Germinal center (tissue), 1 donor: ENCODE data around the gene APAF1.

Experiments used
- DNase-seq: peaks from one replicate; pipeline ENCODE4 v3.0.0; 2012; ENCODE audit warnings: mixed read lengths, low spot score

APAF1 gene

GRCh38 chr12:98758331-98758730 is 113.2 kb downstream of the APAF1 start:
- DNase-seq = no peak

GRCh38 chr12:98763656-98764055 is 118.6 kb downstream of the APAF1 start:
- DNase-seq = no peak

- DNase-seq = no peak
Observed at GRCh38 chr12:98767248-98767647, 122.2 kb downstream of the APAF1 start.

- DNase-seq = no peak
Observed at GRCh38 chr12:98769068-98769467, 124.0 kb downstream of the APAF1 start.

GRCh38 chr12:98770230-98770629 is 125.1 kb downstream of the APAF1 start:
- DNase-seq = no peak

- DNase-seq = no peak
Observed at GRCh38 chr12:98771811-98772752, 127.0 kb downstream of the APAF1 start.

GRCh38 chr12:98772818-98773217 is 127.7 kb downstream of the APAF1 start:
- DNase-seq = no peak

- no peak for DNase-seq
Observed at GRCh38 chr12:98780261-98780660, 135.2 kb downstream of the APAF1 start.

- DNase-seq = no peak
Observed at GRCh38 chr12:98783420-98783819, 138.3 kb downstream of the APAF1 start.
